Measurements from ENCODE around the gene MAP1LC3C.
A peak's percentile ranks its signal among the peaks of the same experiment; 100 is the strongest.
"Not testable (repeated sequence)": the region's sequence is repeated elsewhere in the genome, so short reads cannot be mapped to it uniquely, and the experiment has no call there.

The MAP1LC3C gene

GRCh38 chr1:241997401-241997998, 1.4 kb downstream of the MAP1LC3C start:
- DNase-seq (ENCODE audit: low spot score), result no peak
- TF ChIP-seq CTCF (conservative IDR thresholded peaks at IDR 0.05; ENCODE audit: low read depth), result no peak
- POLR2A ChIA-PET (ENCODE audit: low non-redundant PET), result no interaction called here
- H3K27ac ChIP-seq, result no peak overlapping the region
- CTCF ChIA-PET, result interaction anchor here (0.6 to 3.5 kb wide), 4 partner anchors 9 to 739 kb away, joined by 3 to 34 read pairs (median 4); no protein-coding TSS in a partner anchor

GRCh38 chr1:241994171-241994570, 4.7 kb downstream of the MAP1LC3C start:
- CTCF ChIA-PET, result no interaction called here
- POLR2A ChIA-PET (ENCODE audit: low non-redundant PET), result interaction anchor here (0.6 kb wide), 1 partner anchor 1383 kb away, joined by 10 read pairs; no protein-coding TSS in a partner anchor
- DNase-seq (ENCODE audit: low spot score), result no peak
- no peak for TF ChIP-seq CTCF (conservative IDR thresholded peaks at IDR 0.05; ENCODE audit: low read depth)
- H3K27ac ChIP-seq, result no peak overlapping the region

GRCh38 chr1:241992734-241993133, 6.2 kb downstream of the MAP1LC3C start:
- ChIA-PET POLR2A (ENCODE audit: low non-redundant PET) (no interaction called here), CTCF (interaction anchor here (0.5 kb wide), 1 partner anchor 24 kb away, joined by 8 read pairs; no protein-coding TSS in a partner anchor)
- DNase-seq (ENCODE audit: low spot score), result no peak
- no peak overlapping the region for H3K27ac ChIP-seq
- TF ChIP-seq CTCF (conservative IDR thresholded peaks at IDR 0.05; ENCODE audit: low read depth), result no peak

GRCh38 chr1:241990040-241990439, 8.9 kb downstream of the MAP1LC3C start:
- TF ChIP-seq CTCF (conservative IDR thresholded peaks at IDR 0.05; ENCODE audit: low read depth), result no peak
- peak overlapping the region; percentile 16; the same call in 1 of the 2 replicates for H3K27ac ChIP-seq
- ChIA-PET POLR2A (ENCODE audit: low non-redundant PET) (no interaction called here), CTCF (interaction anchor here (0.7 to 0.8 kb wide), 2 partner anchors 8 to 100 kb away, joined by 3 read pairs; no protein-coding TSS in a partner anchor)
- peak; percentile 89 for DNase-seq (ENCODE audit: low spot score)

- peak overlapping the region; percentile 28; the same call in 1 of the 2 replicates for H3K27ac ChIP-seq
- DNase-seq (ENCODE audit: low spot score); POLR2A ChIA-PET (ENCODE audit: low non-redundant PET): not testable (repeated sequence)
- CTCF ChIA-PET, result interaction anchor here (0.7 kb wide), 1 partner anchor 378 kb away, joined by 3 read pairs; no protein-coding TSS in a partner anchor
Observed at GRCh38 chr1:241988389-241988930, 10.4 kb downstream of the MAP1LC3C start.

- DNase-seq (ENCODE audit: low spot score), result peak; percentile 47
- CTCF ChIA-PET, result interaction anchor here (0.5 to 2.4 kb wide), 5 partner anchors 13 to 392 kb away, joined by 3 to 17 read pairs (median 3); partner anchors contain the start of gene MAP1LC3C
- no peak; the same call in 1 of the 2 replicates for TF ChIP-seq CTCF (conservative IDR thresholded peaks at IDR 0.05; ENCODE audit: low read depth)
- POLR2A ChIA-PET (ENCODE audit: low non-redundant PET), result no interaction called here
- H3K27ac ChIP-seq, result peak overlapping the region; percentile 33
Observed at GRCh38 chr1:241985787-241986186, 13.1 kb downstream of the MAP1LC3C start.

GRCh38 chr1:241979926-241980325, 19.0 kb downstream of the MAP1LC3C start:
- no peak overlapping the region for H3K27ac ChIP-seq
- ChIA-PET CTCF (interaction anchor here (0.6 kb wide), 1 partner anchor 17 kb away, joined by 3 read pairs; no protein-coding TSS in a partner anchor), POLR2A (ENCODE audit: low non-redundant PET) (no interaction called here)
- no peak for TF ChIP-seq CTCF (conservative IDR thresholded peaks at IDR 0.05; ENCODE audit: low read depth)
- DNase-seq (ENCODE audit: low spot score), result no peak
